K562 (cell line): ENCODE results near the gene PBXIP1. TPM values are rescaled to one million over a fixed set of nuclear protein-coding genes. Genes with fewer than 3 reads are reported as not detected.

ENCODE experiments used
- ATAC-seq: fragments of 200-7000 bp; cut with Tn5 transposase; 3 replicates; pipeline ENCODE4 v1.9.1; 2020; ENCODE audit warnings: moderate library complexity
- BruUV-seq: library from RNA; stranded (reverse); fragments of 400-500 nt; replicated peaks from 2 replicates; lab custom pipeline; 2021; lab: Mats Ljungman, UMichigan
- CTCF ChIA-PET: fragments of 300-600 bp; formaldehyde crosslinking; extraction: SDS; loops from one replicate; lab custom pipeline; 2021; ENCODE audit warnings: low intra/inter-chr PET ratio; lab: Yijun Ruan, JAX
- POLR2A ChIA-PET: fragments of 300-600, 350-650 bp; sonication (Branson Sonifier 250); formaldehyde crosslinking; extraction: SDS; loops from one replicate; lab custom pipeline; 2021; ENCODE audit warnings: antibody characterized with exemption, inconsistent platforms; lab: Yijun Ruan, JAX
- DNase-seq, 4 experiments: peaks; one replicate each; pipeline versions ENCODE4 v3.0.0 to v3.0.0-alpha.2; 2011 to 2018; ENCODE audit warnings: low spot score in 3 of 4, mixed read lengths in 3 of 4; ENCODE audit errors: extremely low read depth in 1 of 4
- FAIRE-seq: peaks from 2 replicates; lab custom pipeline; 2011; peaks lifted over from hg19 to GRCh38; lab: Jason Lieb, UNC
- H2AFZ ChIP-seq: 2 replicates; pipeline ENCODE4 v1.6.0; 2011; ENCODE audit warnings: low read depth, low read length, control low read depth, inconsistent platforms
- H3K27ac ChIP-seq: fragments of 200-600 bp; 3 replicates; pipeline ENCODE4 v1.8.0; 2011; ENCODE audit warnings: low read depth, mild to moderate bottlenecking, control low read depth, inconsistent platforms, low read length, moderate library complexity, mixed read lengths; ENCODE audit errors: extremely low read depth
- H3K27me3 ChIP-seq, 2 experiments: fragments of 300-600 bp in 1 of 2; 2 replicates in 1 of 2; 3 replicates in 1 of 2; pipeline versions ENCODE4 v1.6.0 to v1.8.0; 2011; ENCODE audit warnings: inconsistent platforms in 2 of 2, low read length in 2 of 2, mild to moderate bottlenecking in 1 of 2, mixed read lengths in 1 of 2, moderate library complexity in 1 of 2; ENCODE audit not compliant: control insufficient read depth in 2 of 2, insufficient read depth in 2 of 2
- H3K36me3 ChIP-seq: fragments of 300-600 bp; 3 replicates; pipeline ENCODE4 v1.8.0; 2011; ENCODE audit warnings: mild to moderate bottlenecking, low read length, inconsistent platforms; ENCODE audit not compliant: control insufficient read depth, insufficient read depth
- H3K4me1 ChIP-seq, 2 experiments: fragments of 200-600 bp in 1 of 2; replicated peaks in 1 of 2; 2 replicates in 1 of 2; 3 replicates in 1 of 2; pipeline versions ENCODE4 v1.5.1 to v1.8.0; 2011; ENCODE audit warnings: inconsistent platforms in 2 of 2, low read length in 2 of 2, mild to moderate bottlenecking in 1 of 2, mixed read lengths in 1 of 2, moderate library complexity in 1 of 2; ENCODE audit not compliant: control insufficient read depth in 2 of 2, insufficient read depth in 2 of 2
- H3K4me2 ChIP-seq: 2 replicates; pipeline ENCODE4 v1.6.1; 2011; ENCODE audit warnings: low read length, control low read depth, inconsistent platforms, mixed read lengths; ENCODE audit not compliant: insufficient read depth
- H3K4me3 ChIP-seq: fragments of 200-600 bp; sonication (generic), shearing (Covaris generic); 2 replicates; pipeline ENCODE4 v1.5.1; 2016; ENCODE audit warnings: control low read depth, inconsistent platforms
- H3K79me2 ChIP-seq: fragments of 200-600 bp; 3 replicates; pipeline ENCODE4 v1.8.0; 2011; ENCODE audit warnings: low read length, inconsistent platforms; ENCODE audit not compliant: control insufficient read depth, insufficient read depth
- H3K9ac ChIP-seq, 2 experiments: 2 replicates each; pipeline versions ENCODE4 v1.6.0 to v1.6.1; 2011; ENCODE audit warnings: low read depth in 2 of 2, low read length in 2 of 2, control low read depth in 1 of 2, inconsistent platforms in 1 of 2, mild to moderate bottlenecking in 1 of 2, mixed read lengths in 1 of 2; ENCODE audit not compliant: insufficient read depth in 1 of 2
- H3K9me1 ChIP-seq: one replicate; pipeline ENCODE4 v1.6.0; 2011; ENCODE audit warnings: inconsistent platforms, mild to moderate bottlenecking, low read length, moderate library complexity; ENCODE audit not compliant: control insufficient read depth, insufficient read depth
- H3K9me3 ChIP-seq: replicated peaks from 2 replicates; pipeline ENCODE4 v1.5.1; 2011; ENCODE audit warnings: low read depth, low read length, inconsistent platforms; ENCODE audit not compliant: control insufficient read depth, insufficient read depth
- H4K20me1 ChIP-seq: replicated peaks from 2 replicates; pipeline ENCODE4 v1.6.1; 2011; ENCODE audit warnings: low read length, inconsistent platforms, mixed read lengths; ENCODE audit not compliant: control insufficient read depth, insufficient read depth
- E2F4 ChIP-seq: sonication (generic); formaldehyde crosslinking; IDR thresholded peaks from 2 replicates; pipeline ENCODE4 v1.8.0; 2022; ENCODE audit warnings: mild to moderate bottlenecking, low read depth, missing genetic modification reagents
- ERF ChIP-seq: fragments of 450-650 bp; formaldehyde crosslinking; IDR thresholded peaks from 2 replicates; pipeline ENCODE4 v1.4.0; 2020; ENCODE audit warnings: mild to moderate bottlenecking, mixed read lengths
- FOXJ3 ChIP-seq: sonication (generic); formaldehyde crosslinking; IDR thresholded peaks from 2 replicates; pipeline ENCODE4 v1.4.0; 2020; ENCODE audit warnings: mild to moderate bottlenecking, missing genetic modification reagents
- MCM3 ChIP-seq: fragments of 450-650 bp; IDR thresholded peaks from 2 replicates; pipeline ENCODE4 v1.6.1; 2016
- NR0B1 ChIP-seq: fragments of 450-650 bp; IDR thresholded peaks from one replicate; pipeline ENCODE4 v1.6.1; 2018; ENCODE audit warnings: mild to moderate bottlenecking, moderate library complexity; ENCODE audit not compliant: partially characterized antibody
- POLR2H ChIP-seq: IDR thresholded peaks from 2 replicates; pipeline ENCODE4 v1.6.1; 2016; ENCODE audit warnings: missing genetic modification characterization, low read depth, mild to moderate bottlenecking, control low read depth, missing compliant biosample characterization, moderate library complexity
- PRPF4 ChIP-seq: fragments of 200-400 bp; formaldehyde crosslinking; IDR thresholded peaks from one replicate; pipeline ENCODE4 v1.6.1; 2017; ENCODE audit warnings: low read length, low read depth, mild to moderate bottlenecking; ENCODE audit not compliant: insufficient read depth, poor library complexity, severe bottlenecking
- RBM39 ChIP-seq: fragments of 200-400 bp; formaldehyde crosslinking; optimal IDR thresholded peaks from 2 replicates; pipeline ENCODE3; 2018; ENCODE audit warnings: low read depth, low read length
- SMARCA5 ChIP-seq: fragments of 450-650 bp; IDR thresholded peaks from 2 replicates; pipeline ENCODE4 v1.6.1; 2016
- TAL1 ChIP-seq: fragments of 450-650 bp; IDR thresholded peaks from 2 replicates; pipeline ENCODE4 v1.6.1; 2016; ENCODE audit warnings: mild to moderate bottlenecking
- WGBS: fragments of 100-300 bp; shearing (Covaris generic); methylation state at CpG from one replicate; pipeline ENCODE4 v1.1.6; 2016; ENCODE audit warnings: low coverage, mixed read lengths; ENCODE audit not compliant: insufficient coverage; ENCODE audit errors: missing lambda C conversion rate; 5-methylcytosine and 5-hydroxymethylcytosine counted together
- in situ Hi-C: fragments of 300-500 bp; cut with MboI; formaldehyde crosslinking; loops from 4 replicates; pipeline ENCODE4 v1.15.0; 2018; ENCODE audit warnings: inconsistent platforms, mixed read lengths
- intact Hi-C: fragments of 100-400 bp; cut with micrococcal nuclease; formaldehyde crosslinking; loops from 2 replicates; pipeline ENCODE4 v1.14.2; 2022
- polyA plus RNA-seq, 8 experiments: library from polyadenylated mRNA; depleted of rRNA in 4 of 8; stranded (reverse) in 5 of 8; unstranded in 3 of 8; fragments of >200 nt; fragmentation: Nextera tagmentation in 2 of 8; fragmentation: Illumina TruSeq in 1 of 8; extraction: Ambion mirVana in 2 of 8; extraction: Trizol in 1 of 8; gene quantifications; 2 replicates each; pipeline versions ENCODE4 v1.2.1 to v1.2.3, GENCODE V29; 2011 to 2014; ENCODE audit warnings: inconsistent platforms in 1 of 8, missing spikeins in 1 of 8
- total RNA-seq, 7 experiments: library from RNA; depleted of rRNA in 6 of 7; stranded (reverse); fragments of >200 nt in 6 of 7; fragmentation: Illumina TruSeq in 2 of 7; extraction: Trizol in 2 of 7; gene quantifications; 2 replicates each; pipeline versions ENCODE4 v1.2.1 to v1.2.3, GENCODE V29; 2011 to 2021; ENCODE audit warnings: low replicate concordance in 1 of 7
- TF ChIP-seq, protein P1 (sequence below): fragments of 450-650 bp; IDR thresholded peaks from 2 replicates; pipeline ENCODE4 v1.6.1; 2017; ENCODE audit warnings: antibody characterized with exemption, mild to moderate bottlenecking
- TF ChIP-seq, protein P2 (sequence below): fragments of 250-450 bp; sonication (Bioruptor Pico); IDR thresholded peaks from 2 replicates; pipeline ENCODE4 v1.4.0; 2020; ENCODE audit warnings: mild to moderate bottlenecking, moderate library complexity

PBXIP1 gene
- total and polyA plus RNA-seq, 9 of the 15 experiments (the other 6 are each of a cell fraction or from before 2014, with no cell fraction given), result 0.13 to 8.3 (median 5.8) TPM

DNA sequence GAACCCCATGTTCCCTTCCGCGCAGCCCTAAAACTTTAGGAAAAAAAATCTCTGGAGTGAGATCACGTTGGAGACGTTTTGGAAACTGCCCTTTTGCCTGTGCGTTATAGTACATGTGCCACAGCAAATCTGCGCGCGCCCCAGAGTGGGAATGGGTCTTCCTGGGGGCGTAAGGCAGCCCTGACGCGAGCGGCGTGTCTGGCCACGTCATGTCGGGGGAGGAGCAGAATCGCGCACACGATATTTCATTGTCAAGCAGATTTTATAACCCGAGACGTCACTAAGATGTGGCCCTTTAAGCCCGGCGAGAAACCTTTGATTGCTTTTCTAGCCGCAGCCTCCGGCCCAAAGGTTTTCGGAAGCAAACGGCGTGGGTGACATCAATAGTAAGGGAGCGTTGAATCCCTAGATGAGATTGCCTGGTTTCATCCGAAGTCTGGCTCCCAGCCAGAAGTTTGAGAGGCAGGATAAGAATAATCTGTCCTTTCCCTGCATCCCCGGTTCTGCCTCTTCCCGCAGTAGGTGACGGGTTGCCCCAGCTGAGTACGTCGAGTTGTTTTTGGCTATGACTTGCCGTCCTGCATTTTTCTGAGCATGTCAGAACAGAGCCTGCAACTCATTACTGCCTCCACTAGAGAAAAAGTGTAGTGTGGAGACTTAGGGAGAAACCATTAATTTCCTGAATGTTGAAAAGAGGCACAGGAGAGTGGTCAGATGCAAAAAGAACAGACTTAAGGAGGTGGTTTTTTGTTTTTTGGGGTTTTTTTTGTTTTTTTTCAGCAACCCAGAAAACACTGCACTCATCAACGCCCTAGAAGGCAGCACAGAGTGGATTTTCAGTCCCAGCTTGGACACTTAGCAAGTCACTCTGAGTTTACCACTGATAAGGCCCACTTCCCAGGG is 18.6 kb downstream of the PBXIP1 start:
- Histone ChIP-seq H3K4me1 (peaks cover 23 to 40% of the 10 kb centered on the region in 2 experiments; a peak in 4 of 5 replicates), H3K9me1 (no peaks in the 10 kb centered on the region), H3K9me3 (no peaks in the 10 kb centered on the region), H3K27ac (peak overlapping the region; percentile 100), H3K9ac (peak overlapping the region; percentile 97 to 99), H3K4me2 (peak overlapping the region; percentile 98), H2AFZ (peak overlapping the region; percentile 100), H3K79me2 (peaks cover 3% of the 10 kb centered on the region; the same call in 1 of the 3 replicates), H3K4me3 (peak overlapping the region; percentile 53), H4K20me1 (no peaks in the 10 kb centered on the region), H3K36me3 (no peaks in the 10 kb centered on the region), H3K27me3 (no peaks in the 10 kb centered on the region)
- ATAC-seq (peak; percentile 83), DNase-seq (peak; percentile 89 to 93 (median 90)), FAIRE-seq (no peak)
- CTCF ChIA-PET, result interaction anchor here (0.6 kb wide), 1 partner anchor 70 kb away, joined by 4 read pairs; no protein-coding TSS in a partner anchor
- intact Hi-C loops, result loop anchor here (2.0 to 5.0 kb wide), 3 partner anchors 53 to 379 kb away; partner anchors contain the start of gene UBE2Q1
- POLR2A ChIA-PET, result interaction anchor here (0.6 to 1.6 kb wide), 14 partner anchors 9 to 391 kb away, joined by 3 to 9 read pairs (median 3); partner anchors contain the start of gene LENEP
- in situ Hi-C loops, result no loop called here
- BruUV-seq, result TSS peak; percentile 98
- under 1% methylated on average over 36 of the region's 36 CpGs for WGBS
- TF ChIP-seq TAL1 (peak; percentile 29; the same call in 1 of the 2 replicates), MCM3 (no peak), NR0B1 (no peak), RBM39 (no peak), FOXJ3 (CRISPR knock-in tag) (no peak), SMARCA5 (no peak), POLR2H (no peak; the same call in 1 of the 2 replicates), PRPF4 (no peak), E2F4 (CRISPR knock-in tag) (no peak), ERF (CRISPR knock-in tag) (no peak)
- TF ChIP-seq, protein P1, sequence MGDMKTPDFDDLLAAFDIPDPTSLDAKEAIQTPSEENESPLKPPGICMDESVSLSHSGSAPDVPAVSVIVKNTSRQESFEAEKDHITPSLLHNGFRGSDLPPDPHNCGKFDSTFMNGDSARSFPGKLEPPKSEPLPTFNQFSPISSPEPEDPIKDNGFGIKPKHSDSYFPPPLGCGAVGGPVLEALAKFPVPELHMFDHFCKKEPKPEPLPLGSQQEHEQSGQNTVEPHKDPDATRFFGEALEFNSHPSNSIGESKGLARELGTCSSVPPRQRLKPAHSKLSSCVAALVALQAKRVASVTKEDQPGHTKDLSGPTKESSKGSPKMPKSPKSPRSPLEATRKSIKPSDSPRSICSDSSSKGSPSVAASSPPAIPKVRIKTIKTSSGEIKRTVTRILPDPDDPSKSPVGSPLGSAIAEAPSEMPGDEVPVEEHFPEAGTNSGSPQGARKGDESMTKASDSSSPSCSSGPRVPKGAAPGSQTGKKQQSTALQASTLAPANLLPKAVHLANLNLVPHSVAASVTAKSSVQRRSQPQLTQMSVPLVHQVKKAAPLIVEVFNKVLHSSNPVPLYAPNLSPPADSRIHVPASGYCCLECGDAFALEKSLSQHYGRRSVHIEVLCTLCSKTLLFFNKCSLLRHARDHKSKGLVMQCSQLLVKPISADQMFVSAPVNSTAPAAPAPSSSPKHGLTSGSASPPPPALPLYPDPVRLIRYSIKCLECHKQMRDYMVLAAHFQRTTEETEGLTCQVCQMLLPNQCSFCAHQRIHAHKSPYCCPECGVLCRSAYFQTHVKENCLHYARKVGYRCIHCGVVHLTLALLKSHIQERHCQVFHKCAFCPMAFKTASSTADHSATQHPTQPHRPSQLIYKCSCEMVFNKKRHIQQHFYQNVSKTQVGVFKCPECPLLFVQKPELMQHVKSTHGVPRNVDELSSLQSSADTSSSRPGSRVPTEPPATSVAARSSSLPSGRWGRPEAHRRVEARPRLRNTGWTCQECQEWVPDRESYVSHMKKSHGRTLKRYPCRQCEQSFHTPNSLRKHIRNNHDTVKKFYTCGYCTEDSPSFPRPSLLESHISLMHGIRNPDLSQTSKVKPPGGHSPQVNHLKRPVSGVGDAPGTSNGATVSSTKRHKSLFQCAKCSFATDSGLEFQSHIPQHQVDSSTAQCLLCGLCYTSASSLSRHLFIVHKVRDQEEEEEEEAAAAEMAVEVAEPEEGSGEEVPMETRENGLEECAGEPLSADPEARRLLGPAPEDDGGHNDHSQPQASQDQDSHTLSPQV, result 0 out of 2 replicates have a peak, but pooled peaks have one; percentile 20
- TF ChIP-seq, protein P2, sequence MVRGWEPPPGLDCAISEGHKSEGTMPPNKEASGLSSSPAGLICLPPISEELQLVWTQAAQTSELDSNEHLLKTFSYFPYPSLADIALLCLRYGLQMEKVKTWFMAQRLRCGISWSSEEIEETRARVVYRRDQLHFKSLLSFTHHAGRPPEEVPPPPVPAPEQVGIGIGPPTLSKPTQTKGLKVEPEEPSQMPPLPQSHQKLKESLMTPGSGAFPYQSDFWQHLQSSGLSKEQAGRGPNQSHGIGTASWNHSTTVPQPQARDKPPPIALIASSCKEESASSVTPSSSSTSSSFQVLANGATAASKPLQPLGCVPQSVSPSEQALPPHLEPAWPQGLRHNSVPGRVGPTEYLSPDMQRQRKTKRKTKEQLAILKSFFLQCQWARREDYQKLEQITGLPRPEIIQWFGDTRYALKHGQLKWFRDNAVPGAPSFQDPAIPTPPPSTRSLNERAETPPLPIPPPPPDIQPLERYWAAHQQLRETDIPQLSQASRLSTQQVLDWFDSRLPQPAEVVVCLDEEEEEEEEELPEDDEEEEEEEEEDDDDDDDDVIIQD (CRISPR knock-in tag), result no peak
